Stimulated activated CD4-positive, alpha-beta T cell treated with anti-CD3 and anti-CD28 coated beads, Interleukin-12 subunit alpha, Interleukin-12 subunit beta, amount 100 ng/mL, for 4 hours (primary cell): ENCODE measurements around the gene LUM.

ENCODE experiments used
- DNase-seq: peaks from one replicate; pipeline ENCODE4 v3.0.0-alpha.2; 2020

Gene LUM

GRCh38 chr12:91111366-91112325 lies at the start of gene LUM:
LUM (minus strand) TSS chr12:91111494; CDS start chr12:91108979, 2,515 bp downstream.
- DNase-seq, result no peak

- no peak for DNase-seq
Measured at GRCh38 chr12:91161009-91161408, 49.7 kb upstream of the LUM start.

- DNase-seq, result no peak
Measured at GRCh38 chr12:91155990-91156389, 44.7 kb upstream of the LUM start.

GRCh38 chr12:91154131-91154530 lies 42.8 kb upstream of the LUM start:
- no peak for DNase-seq

- no peak for DNase-seq
Measured at GRCh38 chr12:91144053-91144452, 32.8 kb upstream of the LUM start.

GRCh38 chr12:91143206-91143605 lies 31.9 kb upstream of the LUM start:
- no peak for DNase-seq

- DNase-seq, result no peak
Measured at GRCh38 chr12:91142221-91142631, 30.9 kb upstream of the LUM start.

- DNase-seq, result no peak
Measured at GRCh38 chr12:91140026-91140931, 29.0 kb upstream of the LUM start.

- DNase-seq, result no peak
Measured at GRCh38 chr12:91139286-91139685, 28.0 kb upstream of the LUM start.

- DNase-seq, result no peak
Measured at GRCh38 chr12:91138337-91138920, 27.1 kb upstream of the LUM start.

GRCh38 chr12:91133871-91134270 lies 22.6 kb upstream of the LUM start:
- DNase-seq, result no peak

- no peak for DNase-seq
Measured at GRCh38 chr12:91129662-91130362, 18.5 kb upstream of the LUM start.

GRCh38 chr12:91127751-91128150 lies 16.5 kb upstream of the LUM start:
- DNase-seq, result no peak

- DNase-seq, result no peak
Measured at GRCh38 chr12:91127306-91127705, 16.0 kb upstream of the LUM start.

GRCh38 chr12:91126516-91126915 lies 15.2 kb upstream of the LUM start:
- no peak for DNase-seq

- DNase-seq, result no peak
Measured at GRCh38 chr12:91123236-91123916, 12.1 kb upstream of the LUM start.

GRCh38 chr12:91120781-91121180 lies 9.5 kb upstream of the LUM start:
- no peak for DNase-seq

GRCh38 chr12:91119089-91119488 lies 7.8 kb upstream of the LUM start:
- DNase-seq, result no peak

GRCh38 chr12:91113621-91114020 lies 2.3 kb upstream of the LUM start:
- DNase-seq, result no peak

- DNase-seq, result no peak
Measured at GRCh38 chr12:91110311-91110924, 876 bp downstream of the LUM start.

- DNase-seq, result no peak
Measured at GRCh38 chr12:91109581-91110310, 1.5 kb downstream of the LUM start.
